HL-60 (cell line): ENCODE results near the gene ZNF410.

ENCODE experiments used
- DNase-seq, 2 experiments: peaks; one replicate each; pipeline ENCODE4 v3.0.0-alpha.2; 2010 to 2020; ENCODE audit warnings: low read depth in 1 of 2, low spot score in 1 of 2
- H3K27ac ChIP-seq: fragments of 250-450 bp; sonication (Bioruptor Pico); replicated peaks from 2 replicates; pipeline ENCODE4 v1.5.1; 2020; ENCODE audit warnings: mild to moderate bottlenecking, moderate library complexity
- H3K27me3 ChIP-seq: fragments of 250-450 bp; sonication (Bioruptor Pico); 2 replicates; pipeline ENCODE4 v1.5.1; 2021; ENCODE audit warnings: mild to moderate bottlenecking, moderate library complexity; ENCODE audit not compliant: insufficient read depth, poor library complexity, severe bottlenecking
- H3K4me3 ChIP-seq: replicated peaks from 2 replicates; pipeline ENCODE4 v1.5.1; 2011; ENCODE audit warnings: mild to moderate bottlenecking, control low read depth, low read length; ENCODE audit not compliant: insufficient read depth
- GABPA ChIP-seq: IDR thresholded peaks from 2 replicates; pipeline ENCODE4 v1.6.1; 2012; ENCODE audit warnings: low read depth
- POLR2AphosphoS5 ChIP-seq: IDR thresholded peaks from 2 replicates; pipeline ENCODE4 v1.6.1; 2012; ENCODE audit warnings: low read depth
- SPI1 ChIP-seq: IDR thresholded peaks from 2 replicates; pipeline ENCODE4 v1.6.1; 2012; ENCODE audit warnings: low read depth, mild to moderate bottlenecking, borderline replicate concordance
- TF ChIP-seq, protein P1 (sequence below): IDR thresholded peaks from 2 replicates; pipeline ENCODE4 v1.6.1; 2012; ENCODE audit warnings: low read depth; ENCODE audit not compliant: insufficient replicate concordance
- TF ChIP-seq, protein P2 (sequence below): IDR thresholded peaks from one replicate; pipeline ENCODE4 v1.5.1; 2011; ENCODE audit warnings: low read length, control low read depth, inconsistent platforms; ENCODE audit not compliant: insufficient read depth

ZNF410 gene

DNA sequence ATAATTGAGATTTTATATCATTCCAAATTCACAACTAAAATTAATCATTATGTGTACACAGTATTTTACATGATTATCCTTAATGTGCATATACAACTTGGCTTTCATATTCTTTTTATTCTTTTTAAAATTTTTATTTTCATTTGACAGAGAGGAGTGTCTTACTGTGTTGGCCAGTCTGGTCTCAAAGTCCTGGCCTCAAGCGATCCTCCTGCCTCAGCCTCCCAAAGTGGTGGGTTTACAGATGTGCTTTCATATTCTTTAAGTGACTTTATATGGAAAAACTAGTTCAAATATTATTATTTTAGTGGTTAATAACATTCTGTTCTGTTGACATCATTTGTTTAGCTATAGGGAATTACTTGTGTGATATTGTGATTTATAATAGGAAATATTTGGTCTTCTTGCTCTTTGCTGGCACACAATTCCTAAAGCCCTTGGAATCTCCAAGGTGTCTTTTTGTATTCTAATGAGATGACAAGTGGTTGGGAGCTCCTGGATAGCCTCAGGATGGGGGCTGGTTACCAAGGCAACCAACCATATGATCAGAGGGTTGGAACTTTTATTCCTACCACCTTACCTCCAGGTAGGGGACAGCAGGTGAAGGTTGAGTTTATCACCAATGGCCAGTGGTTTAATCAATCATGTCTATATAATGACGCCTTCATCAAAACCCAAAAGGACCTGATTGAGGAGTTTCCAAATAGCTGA is 16.0 kb upstream of the ZNF410 start:
- TF ChIP-seq, protein P1, sequence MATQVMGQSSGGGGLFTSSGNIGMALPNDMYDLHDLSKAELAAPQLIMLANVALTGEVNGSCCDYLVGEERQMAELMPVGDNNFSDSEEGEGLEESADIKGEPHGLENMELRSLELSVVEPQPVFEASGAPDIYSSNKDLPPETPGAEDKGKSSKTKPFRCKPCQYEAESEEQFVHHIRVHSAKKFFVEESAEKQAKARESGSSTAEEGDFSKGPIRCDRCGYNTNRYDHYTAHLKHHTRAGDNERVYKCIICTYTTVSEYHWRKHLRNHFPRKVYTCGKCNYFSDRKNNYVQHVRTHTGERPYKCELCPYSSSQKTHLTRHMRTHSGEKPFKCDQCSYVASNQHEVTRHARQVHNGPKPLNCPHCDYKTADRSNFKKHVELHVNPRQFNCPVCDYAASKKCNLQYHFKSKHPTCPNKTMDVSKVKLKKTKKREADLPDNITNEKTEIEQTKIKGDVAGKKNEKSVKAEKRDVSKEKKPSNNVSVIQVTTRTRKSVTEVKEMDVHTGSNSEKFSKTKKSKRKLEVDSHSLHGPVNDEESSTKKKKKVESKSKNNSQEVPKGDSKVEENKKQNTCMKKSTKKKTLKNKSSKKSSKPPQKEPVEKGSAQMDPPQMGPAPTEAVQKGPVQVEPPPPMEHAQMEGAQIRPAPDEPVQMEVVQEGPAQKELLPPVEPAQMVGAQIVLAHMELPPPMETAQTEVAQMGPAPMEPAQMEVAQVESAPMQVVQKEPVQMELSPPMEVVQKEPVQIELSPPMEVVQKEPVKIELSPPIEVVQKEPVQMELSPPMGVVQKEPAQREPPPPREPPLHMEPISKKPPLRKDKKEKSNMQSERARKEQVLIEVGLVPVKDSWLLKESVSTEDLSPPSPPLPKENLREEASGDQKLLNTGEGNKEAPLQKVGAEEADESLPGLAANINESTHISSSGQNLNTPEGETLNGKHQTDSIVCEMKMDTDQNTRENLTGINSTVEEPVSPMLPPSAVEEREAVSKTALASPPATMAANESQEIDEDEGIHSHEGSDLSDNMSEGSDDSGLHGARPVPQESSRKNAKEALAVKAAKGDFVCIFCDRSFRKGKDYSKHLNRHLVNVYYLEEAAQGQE, result no peak
- TF ChIP-seq GABPA, result no peak
- TF ChIP-seq, protein P2, sequence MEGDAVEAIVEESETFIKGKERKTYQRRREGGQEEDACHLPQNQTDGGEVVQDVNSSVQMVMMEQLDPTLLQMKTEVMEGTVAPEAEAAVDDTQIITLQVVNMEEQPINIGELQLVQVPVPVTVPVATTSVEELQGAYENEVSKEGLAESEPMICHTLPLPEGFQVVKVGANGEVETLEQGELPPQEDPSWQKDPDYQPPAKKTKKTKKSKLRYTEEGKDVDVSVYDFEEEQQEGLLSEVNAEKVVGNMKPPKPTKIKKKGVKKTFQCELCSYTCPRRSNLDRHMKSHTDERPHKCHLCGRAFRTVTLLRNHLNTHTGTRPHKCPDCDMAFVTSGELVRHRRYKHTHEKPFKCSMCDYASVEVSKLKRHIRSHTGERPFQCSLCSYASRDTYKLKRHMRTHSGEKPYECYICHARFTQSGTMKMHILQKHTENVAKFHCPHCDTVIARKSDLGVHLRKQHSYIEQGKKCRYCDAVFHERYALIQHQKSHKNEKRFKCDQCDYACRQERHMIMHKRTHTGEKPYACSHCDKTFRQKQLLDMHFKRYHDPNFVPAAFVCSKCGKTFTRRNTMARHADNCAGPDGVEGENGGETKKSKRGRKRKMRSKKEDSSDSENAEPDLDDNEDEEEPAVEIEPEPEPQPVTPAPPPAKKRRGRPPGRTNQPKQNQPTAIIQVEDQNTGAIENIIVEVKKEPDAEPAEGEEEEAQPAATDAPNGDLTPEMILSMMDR, result no peak
- no peak for TF ChIP-seq SPI1
- TF ChIP-seq POLR2AphosphoS5, result no peak
- no peak for DNase-seq
- Histone ChIP-seq H3K27me3 (no peaks in the 10 kb centered on the region), H3K27ac (no peak overlapping the region), H3K4me3 (no peak overlapping the region)

DNA sequence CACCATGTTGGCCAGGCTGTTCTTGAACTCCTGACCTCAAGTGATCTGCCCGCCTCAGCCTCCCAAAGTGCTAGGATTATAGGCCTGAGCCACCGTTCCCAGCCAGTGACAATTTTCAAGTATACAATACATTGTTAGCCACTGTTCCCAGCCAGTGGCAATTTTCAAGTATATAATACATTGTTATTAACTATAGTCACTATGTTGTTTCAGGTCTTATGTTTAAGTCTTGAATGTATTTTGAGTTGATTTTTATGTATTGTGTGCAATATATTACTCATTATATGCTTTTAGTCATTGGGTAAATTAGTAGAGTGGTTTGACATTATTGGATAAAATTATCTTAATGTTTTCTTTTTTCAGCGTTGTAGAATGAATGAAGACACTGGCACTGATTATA is 13.0 kb upstream of the ZNF410 start:
- Histone ChIP-seq H3K4me3 (no peak overlapping the region), H3K27me3 (no peaks in the 10 kb centered on the region), H3K27ac (no peak overlapping the region)
- no peak for DNase-seq
- TF ChIP-seq GABPA, result no peak
- TF ChIP-seq POLR2AphosphoS5, result no peak
- TF ChIP-seq, protein P2, result no peak
- no peak for TF ChIP-seq SPI1
- TF ChIP-seq, protein P1, result no peak

DNA sequence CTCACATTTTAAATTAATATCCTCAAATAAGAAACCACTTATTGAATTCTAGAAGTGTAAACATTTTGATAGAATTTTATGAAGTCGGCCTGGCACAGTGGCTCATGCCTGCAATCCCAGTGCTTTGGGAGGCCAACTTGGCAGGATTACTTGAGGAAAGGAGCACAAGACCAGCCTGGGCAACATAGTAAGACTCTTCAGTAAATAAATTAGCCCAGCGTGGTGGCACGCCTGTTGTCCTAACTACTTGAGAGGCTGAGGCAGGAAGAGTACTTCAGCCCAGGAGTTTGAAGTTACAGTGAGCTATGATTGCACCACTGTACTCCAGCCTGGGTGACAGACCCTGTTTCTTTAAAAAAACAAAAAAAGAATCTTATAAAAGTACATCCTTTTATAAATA is 8.9 kb upstream of the ZNF410 start:
- Histone ChIP-seq H3K4me3 (no peak overlapping the region), H3K27ac (no peak overlapping the region), H3K27me3 (no peaks in the 10 kb centered on the region)
- TF ChIP-seq, protein P1, result no peak
- no peak for TF ChIP-seq SPI1
- DNase-seq, result no peak
